ENCODE data around the gene DHX16.
"Not testable (repeated sequence)": the region's sequence is repeated elsewhere in the genome, so short reads cannot be mapped to it uniquely, and the experiment has no call there.

GRCh38 chr6:30722025-30722279, 49.1 kb upstream of the DHX16 start:
- TF ChIP-seq EP300, POLR2A (IDR thresholded peaks at IDR 0.05): not testable (repeated sequence)
- TF ChIP-seq, protein P1, sequence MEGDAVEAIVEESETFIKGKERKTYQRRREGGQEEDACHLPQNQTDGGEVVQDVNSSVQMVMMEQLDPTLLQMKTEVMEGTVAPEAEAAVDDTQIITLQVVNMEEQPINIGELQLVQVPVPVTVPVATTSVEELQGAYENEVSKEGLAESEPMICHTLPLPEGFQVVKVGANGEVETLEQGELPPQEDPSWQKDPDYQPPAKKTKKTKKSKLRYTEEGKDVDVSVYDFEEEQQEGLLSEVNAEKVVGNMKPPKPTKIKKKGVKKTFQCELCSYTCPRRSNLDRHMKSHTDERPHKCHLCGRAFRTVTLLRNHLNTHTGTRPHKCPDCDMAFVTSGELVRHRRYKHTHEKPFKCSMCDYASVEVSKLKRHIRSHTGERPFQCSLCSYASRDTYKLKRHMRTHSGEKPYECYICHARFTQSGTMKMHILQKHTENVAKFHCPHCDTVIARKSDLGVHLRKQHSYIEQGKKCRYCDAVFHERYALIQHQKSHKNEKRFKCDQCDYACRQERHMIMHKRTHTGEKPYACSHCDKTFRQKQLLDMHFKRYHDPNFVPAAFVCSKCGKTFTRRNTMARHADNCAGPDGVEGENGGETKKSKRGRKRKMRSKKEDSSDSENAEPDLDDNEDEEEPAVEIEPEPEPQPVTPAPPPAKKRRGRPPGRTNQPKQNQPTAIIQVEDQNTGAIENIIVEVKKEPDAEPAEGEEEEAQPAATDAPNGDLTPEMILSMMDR (IDR thresholded peaks at IDR 0.05) = not testable (repeated sequence)

All from stomach (tissue), 4 donors.